HepG2 (cell line): ENCODE results near the gene TUT4. TPM values are rescaled to one million over a fixed set of nuclear protein-coding genes. Genes with fewer than 3 reads are reported as not detected.

Source experiments
- ARHGAP35 ChIP-seq: sonication (generic); formaldehyde crosslinking; IDR thresholded peaks from 2 replicates; pipeline ENCODE4 v1.9.0; 2022; ENCODE audit warnings: mild to moderate bottlenecking, inconsistent platforms, moderate library complexity, missing genetic modification reagents, borderline replicate concordance
- CBX1 ChIP-seq: IDR thresholded peaks from one replicate; pipeline ENCODE4 v1.6.1; 2016; ENCODE audit warnings: antibody characterized with exemption, low read depth
- EEA1 ChIP-seq: sonication (generic); formaldehyde crosslinking; IDR thresholded peaks from 2 replicates; pipeline ENCODE4 v1.5.1; 2020; ENCODE audit warnings: mild to moderate bottlenecking, missing genetic modification reagents, borderline replicate concordance
- HMGA1 ChIP-seq: sonication (generic); formaldehyde crosslinking; conservative IDR thresholded peaks from 2 replicates; pipeline ENCODE4 v1.4.0; 2020; ENCODE audit warnings: missing genetic modification reagents
- KDM4B ChIP-seq: sonication (generic); formaldehyde crosslinking; IDR thresholded peaks from 2 replicates; pipeline ENCODE4 v1.4.0; 2020; ENCODE audit warnings: missing genetic modification reagents
- KDM5A ChIP-seq: fragments of 200-600 bp; sonication (generic); IDR thresholded peaks from 2 replicates; pipeline ENCODE4 v1.7.0; 2018; ENCODE audit warnings: antibody characterized with exemption, mild to moderate bottlenecking, low read length, borderline replicate concordance
- MEIS1 ChIP-seq: sonication (generic); formaldehyde crosslinking; IDR thresholded peaks from 2 replicates; pipeline ENCODE4 v1.9.0; 2021; ENCODE audit warnings: mild to moderate bottlenecking, missing genetic modification reagents, moderate library complexity, borderline replicate concordance
- NFE2L2 ChIP-seq: fragments of 150-350 bp; IDR thresholded peaks from 2 replicates; pipeline ENCODE4 v1.6.1; 2014; ENCODE audit warnings: low read length
- NRL ChIP-seq: sonication (generic); formaldehyde crosslinking; IDR thresholded peaks from 2 replicates; pipeline ENCODE4 v1.5.0; 2020; ENCODE audit warnings: missing genetic modification reagents, mild to moderate bottlenecking, moderate library complexity, borderline replicate concordance
- PCBP1 ChIP-seq: fragments of 200-400 bp; formaldehyde crosslinking; IDR thresholded peaks from 2 replicates; pipeline ENCODE4 v1.6.1; 2017; ENCODE audit warnings: mild to moderate bottlenecking, low read depth, low read length, borderline replicate concordance
- SAP130 ChIP-seq: IDR thresholded peaks from 2 replicates; pipeline ENCODE4 v1.6.1; 2016; ENCODE audit warnings: low read depth
- SNAI1 ChIP-seq: sonication (generic); formaldehyde crosslinking; IDR thresholded peaks from 2 replicates; pipeline ENCODE4 v1.5.0; 2020; ENCODE audit warnings: mild to moderate bottlenecking, missing genetic modification reagents, borderline replicate concordance
- SP2 ChIP-seq: sonication (generic); formaldehyde crosslinking; IDR thresholded peaks from 2 replicates; pipeline ENCODE4 v1.5.1; 2020; ENCODE audit warnings: mild to moderate bottlenecking, missing genetic modification reagents
- SRY ChIP-seq: sonication (generic); formaldehyde crosslinking; IDR thresholded peaks from 2 replicates; pipeline ENCODE4 v1.8.0; 2022; ENCODE audit warnings: mild to moderate bottlenecking, missing genetic modification reagents
- TAF1 ChIP-seq: sonication (generic); formaldehyde crosslinking; IDR thresholded peaks from 2 replicates; pipeline ENCODE4 v1.4.0; 2020; ENCODE audit warnings: missing genetic modification reagents
- ZBTB3 ChIP-seq: sonication (generic); formaldehyde crosslinking; IDR thresholded peaks from 2 replicates; pipeline ENCODE4 v1.4.0; 2020; ENCODE audit warnings: low read depth, mild to moderate bottlenecking, moderate library complexity, missing genetic modification reagents, borderline replicate concordance
- ZGPAT ChIP-seq: IDR thresholded peaks from 2 replicates; pipeline ENCODE4 v1.6.1; 2016; ENCODE audit warnings: mild to moderate bottlenecking
- ZKSCAN8 ChIP-seq: IDR thresholded peaks from 2 replicates; pipeline ENCODE4 v1.6.1; 2016; ENCODE audit warnings: borderline replicate concordance, missing genetic modification reagents, missing compliant biosample characterization
- ZNF224 ChIP-seq: sonication (generic); formaldehyde crosslinking; IDR thresholded peaks from 2 replicates; pipeline ENCODE4 v1.5.0; 2020; ENCODE audit warnings: mild to moderate bottlenecking, missing genetic modification reagents
- ZNF232 ChIP-seq: sonication (generic); formaldehyde crosslinking; IDR thresholded peaks from 2 replicates; pipeline ENCODE4 v1.4.0; 2020; ENCODE audit warnings: missing genetic modification reagents, borderline replicate concordance
- ZNF280D ChIP-seq: sonication (generic); formaldehyde crosslinking; IDR thresholded peaks from 2 replicates; pipeline ENCODE4 v1.5.1; 2020; ENCODE audit warnings: mild to moderate bottlenecking, missing genetic modification reagents
- ZNF33B ChIP-seq: sonication (generic); formaldehyde crosslinking; IDR thresholded peaks from 2 replicates; pipeline ENCODE4 v1.5.1; 2020; ENCODE audit warnings: mild to moderate bottlenecking, missing genetic modification reagents
- ZNF776 ChIP-seq: sonication (generic); formaldehyde crosslinking; IDR thresholded peaks from 2 replicates; pipeline ENCODE4 v1.4.0; 2020; ENCODE audit warnings: mild to moderate bottlenecking, missing genetic modification reagents
- ZSCAN25 ChIP-seq: sonication (generic); formaldehyde crosslinking; IDR thresholded peaks from 2 replicates; pipeline ENCODE4 v1.8.0; 2022; ENCODE audit warnings: mild to moderate bottlenecking, missing genetic modification reagents
- ZSCAN30 ChIP-seq: sonication (generic); formaldehyde crosslinking; IDR thresholded peaks from 2 replicates; pipeline ENCODE4 v1.5.0; 2020; ENCODE audit warnings: mild to moderate bottlenecking, missing genetic modification reagents
- polyA plus RNA-seq, 8 experiments: library from polyadenylated mRNA; depleted of rRNA in 3 of 8; stranded (reverse) in 7 of 8; unstranded in 1 of 8; fragments of >200 nt; fragmentation: Illumina TruSeq in 4 of 8; extraction: Trizol in 4 of 8; gene quantifications; 2 replicates each; pipeline versions ENCODE4 v1.2.1 to v1.2.3, GENCODE V29; 2011 to 2016; ENCODE audit warnings: low read depth in 4 of 8, missing spikeins in 1 of 8, mixed read lengths in 1 of 8; ENCODE audit not compliant: insufficient read depth in 1 of 8
- total RNA-seq, 5 experiments: library from RNA; depleted of rRNA; stranded (reverse); fragments of >200 nt; fragmentation: Illumina TruSeq; extraction: Trizol; gene quantifications; 2 replicates each; pipeline ENCODE4 v1.2.3, GENCODE V29; 2016; ENCODE audit warnings: low read depth in 1 of 5

Gene TUT4
- total and polyA plus RNA-seq, 2 of the 13 experiments (the other 11 are each of a cell fraction or from before 2014, with no cell fraction given), result 44.7 to 53.5 TPM

- TF ChIP-seq NRL (CRISPR knock-in tag) (peak; percentile 77), PCBP1 (no peak; the same call in 1 of the 2 replicates), ZSCAN30 (CRISPR knock-in tag) (no peak), SAP130 (CRISPR knock-in tag) (peak; percentile 28; the same call in 1 of the 2 replicates), ZNF33B (CRISPR knock-in tag) (0 out of 2 replicates have a peak, but pooled peaks have one; percentile 74), CBX1 (peak; percentile 29), NFE2L2 (no peak), ZBTB3 (CRISPR knock-in tag) (no peak), ARHGAP35 (peak; percentile 86), KDM4B (CRISPR knock-in tag) (peak; percentile 2; the same call in 1 of the 2 replicates), KDM5A (peak; percentile 24; the same call in 1 of the 2 replicates), EEA1 (CRISPR knock-in tag) (0 out of 2 replicates have a peak, but pooled peaks have one; percentile 56), ZNF224 (0 out of 2 replicates have a peak, but pooled peaks have one; percentile 47), ZNF232 (peak; percentile 28; the same call in 1 of the 2 replicates), ZKSCAN8 (CRISPR knock-in tag) (peak; percentile 3; the same call in 1 of the 2 replicates), ZSCAN25 (CRISPR knock-in tag) (peak; percentile 11; the same call in 1 of the 2 replicates), SRY (CRISPR knock-in tag) (peak; percentile 80; the same call in 1 of the 2 replicates), MEIS1 (CRISPR knock-in tag) (no peak), HMGA1 (CRISPR knock-in tag) (no peak), SNAI1 (CRISPR knock-in tag) (0 out of 2 replicates have a peak, but pooled peaks have one; percentile 33), SP2 (CRISPR knock-in tag) (no peak), ZGPAT (CRISPR knock-in tag) (peak; percentile 22; the same call in 1 of the 2 replicates), ZNF280D (CRISPR knock-in tag) (0 out of 2 replicates have a peak, but pooled peaks have one; percentile 14), ZNF776 (peak; percentile 81; the same call in 1 of the 2 replicates), TAF1 (CRISPR knock-in tag) (peak; percentile 85)
These were observed at the start of gene TUT4 (continued) for GRCh38 chr1:52552505-52553361.
